ENCODE data around the gene TARM1. TPM values are rescaled to one million over a fixed set of nuclear protein-coding genes. Genes with fewer than 3 reads are reported as not detected.

The TARM1 gene
- total RNA-seq = not detected
- long read RNA-seq, donor 1 = 0 reads
- long read RNA-seq, donor 2 = 0 reads

GRCh38 chr19:54081032-54081431, at the start of gene TARM1:
TARM1 (minus strand) TSS chr19:54081365; CDS start chr19:54081340, 25 bp downstream.
- intact Hi-C loops (cut with DNase I) = no loop called here
- no peak for DNase-seq (ENCODE audit: low spot score)

- intact Hi-C loops (cut with DNase I) = no loop called here
- DNase-seq (ENCODE audit: low spot score) = no peak
Observed at GRCh38 chr19:54129617-54129996, 48.4 kb upstream of the TARM1 start.

- intact Hi-C loops (cut with DNase I) = no loop called here
- no peak for DNase-seq (ENCODE audit: low spot score)
Observed at GRCh38 chr19:54128796-54129616, 47.8 kb upstream of the TARM1 start.

- DNase-seq (ENCODE audit: low spot score) = no peak
- intact Hi-C loops (cut with DNase I) = no loop called here
Observed at GRCh38 chr19:54128441-54128725, 47.2 kb upstream of the TARM1 start.

- no peak for DNase-seq (ENCODE audit: low spot score)
- intact Hi-C loops (cut with DNase I) = no loop called here
Observed at GRCh38 chr19:54127688-54128440, 46.7 kb upstream of the TARM1 start.

- intact Hi-C loops (cut with DNase I) = no loop called here
- DNase-seq (ENCODE audit: low spot score) = no peak
Observed at GRCh38 chr19:54125713-54126112, 44.5 kb upstream of the TARM1 start.

- no peak for DNase-seq (ENCODE audit: low spot score)
- intact Hi-C loops (cut with DNase I) = no loop called here
Observed at GRCh38 chr19:54124393-54124792, 43.2 kb upstream of the TARM1 start.

GRCh38 chr19:54123682-54124081, 42.5 kb upstream of the TARM1 start:
- intact Hi-C loops (cut with DNase I) = no loop called here
- no peak for DNase-seq (ENCODE audit: low spot score)

GRCh38 chr19:54121259-54121658, 40.1 kb upstream of the TARM1 start:
- DNase-seq (ENCODE audit: low spot score) = no peak
- intact Hi-C loops (cut with DNase I) = no loop called here

GRCh38 chr19:54115109-54116063, 34.2 kb upstream of the TARM1 start, which contains the start of the genes PRPF31 and TFPT:
PRPF31 (plus strand) TSS chr19:54115754; CDS start chr19:54118279, 2,525 bp downstream.
TFPT (minus strand) TSS chr19:54115657; CDS start chr19:54115269, 388 bp downstream.
- intact Hi-C loops (cut with DNase I) = no loop called here

GRCh38 chr19:54114340-54115108, 33.4 kb upstream of the TARM1 start:
- intact Hi-C loops (cut with DNase I) = no loop called here
- DNase-seq (ENCODE audit: low spot score) = peak; percentile 89

More at GRCh38 chr19:54115109-54116063, 34.2 kb upstream of the TARM1 start, which contains the start of the genes PRPF31 and TFPT:
- DNase-seq (ENCODE audit: low spot score) = peak; percentile 99

- intact Hi-C loops (cut with DNase I) = no loop called here
- DNase-seq (ENCODE audit: low spot score) = no peak
Observed at GRCh38 chr19:54109651-54110050, 28.5 kb upstream of the TARM1 start.

GRCh38 chr19:54108496-54108895, 27.3 kb upstream of the TARM1 start:
- no peak for DNase-seq (ENCODE audit: low spot score)
- intact Hi-C loops (cut with DNase I) = no loop called here

- DNase-seq (ENCODE audit: low spot score) = peak; percentile 64
- intact Hi-C loops (cut with DNase I) = no loop called here
Observed at GRCh38 chr19:54107876-54108490, 26.8 kb upstream of the TARM1 start.

- no peak for DNase-seq (ENCODE audit: low spot score)
- intact Hi-C loops (cut with DNase I) = no loop called here
Observed at GRCh38 chr19:54106716-54107115, 25.6 kb upstream of the TARM1 start.

- no peak for DNase-seq (ENCODE audit: low spot score)
- intact Hi-C loops (cut with DNase I) = no loop called here
Observed at GRCh38 chr19:54105796-54106195, 24.6 kb upstream of the TARM1 start.

GRCh38 chr19:54104998-54105715, 24.0 kb upstream of the TARM1 start:
- no peak for DNase-seq (ENCODE audit: low spot score)
- intact Hi-C loops (cut with DNase I) = no loop called here

Measured in posterior vena cava (tissue), 2 donors.